Left lung (tissue), 10 donors: ENCODE results near the gene GBP2. TPM values are rescaled to one million over a fixed set of nuclear protein-coding genes. Genes with fewer than 3 reads are reported as not detected.

Experiments used
- ATAC-seq: fragments of 200-7000 bp; cut with Tn5 transposase; one replicate; pipeline ENCODE4 v1.9.1; 2020; ENCODE audit warnings: moderate library complexity
- DNase-seq, 4 donors: peaks; one replicate each; pipeline ENCODE4 v3.0.0-alpha.2; 2013 to 2020
- H3K27ac ChIP-seq, 2 donors: fragments of 200-600 bp; sonication (generic) in 1 of 2; one replicate each; pipeline versions ENCODE4 v1.5.0 to v1.8.0; 2020 to 2021
- H3K27me3 ChIP-seq, 2 donors: fragments of 200-600 bp; sonication (generic) in 1 of 2; one replicate each; pipeline versions ENCODE4 v1.5.0 to v1.8.0; 2020 to 2021
- H3K36me3 ChIP-seq, 2 donors: fragments of 200-600 bp; sonication (generic) in 1 of 2; one replicate each; pipeline versions ENCODE4 v1.5.0 to v1.8.0; 2020 to 2021
- H3K4me1 ChIP-seq, 2 donors: fragments of 200-600 bp; one replicate each; pipeline ENCODE4 v1.8.0; 2021
- H3K4me3 ChIP-seq, 2 donors: fragments of 200-600 bp; sonication (generic) in 1 of 2; one replicate each; pipeline versions ENCODE4 v1.5.0 to v1.8.0; 2020 to 2021; ENCODE audit warnings: mild to moderate bottlenecking in 1 of 2
- H3K9me3 ChIP-seq, 2 donors: fragments of 200-600 bp; sonication (generic) in 1 of 2; one replicate each; pipeline versions ENCODE4 v1.5.0 to v1.8.0; 2020 to 2021
- intact Hi-C, 2 donors: fragments of 100-400 bp; cut with DNase I; formaldehyde crosslinking; loops; one replicate each; pipeline versions ENCODE4 v1.11.2 to v1.14.2; 2022
- polyA plus RNA-seq, 6 donors: library from polyadenylated mRNA; unstranded; fragments of 120-200 nt; gene quantifications; one replicate each; pipeline ENCODE4 v1.2.1, GENCODE V29; 2013; ENCODE audit not compliant: insufficient read length in 6 of 6
- total RNA-seq, 2 donors: library from RNA; stranded (reverse); fragmentation: NEBNext Ultra II Directional; extraction: Animal tissue kit (Norgen Biotek cat#: 25700); gene quantifications; one replicate each; pipeline ENCODE4 v1.2.1, GENCODE V29; 2021
- TF ChIP-seq, protein P1 (sequence below), 2 donors: fragments of 200-600 bp; sonication (generic) in 1 of 2; IDR thresholded peaks; one replicate each; pipeline versions ENCODE4 v1.5.0 to v1.8.0; 2021; ENCODE audit warnings: antibody characterized with exemption in 2 of 2
- donor health status: DM: no; HTN: yes; CAD: no.
- donor health status: DM: no; HTN: no; CAD: no.

GBP2 gene
- total and polyA plus RNA-seq, 8 donors = 2.8 to 67.2 (median 5.7) TPM

DNA sequence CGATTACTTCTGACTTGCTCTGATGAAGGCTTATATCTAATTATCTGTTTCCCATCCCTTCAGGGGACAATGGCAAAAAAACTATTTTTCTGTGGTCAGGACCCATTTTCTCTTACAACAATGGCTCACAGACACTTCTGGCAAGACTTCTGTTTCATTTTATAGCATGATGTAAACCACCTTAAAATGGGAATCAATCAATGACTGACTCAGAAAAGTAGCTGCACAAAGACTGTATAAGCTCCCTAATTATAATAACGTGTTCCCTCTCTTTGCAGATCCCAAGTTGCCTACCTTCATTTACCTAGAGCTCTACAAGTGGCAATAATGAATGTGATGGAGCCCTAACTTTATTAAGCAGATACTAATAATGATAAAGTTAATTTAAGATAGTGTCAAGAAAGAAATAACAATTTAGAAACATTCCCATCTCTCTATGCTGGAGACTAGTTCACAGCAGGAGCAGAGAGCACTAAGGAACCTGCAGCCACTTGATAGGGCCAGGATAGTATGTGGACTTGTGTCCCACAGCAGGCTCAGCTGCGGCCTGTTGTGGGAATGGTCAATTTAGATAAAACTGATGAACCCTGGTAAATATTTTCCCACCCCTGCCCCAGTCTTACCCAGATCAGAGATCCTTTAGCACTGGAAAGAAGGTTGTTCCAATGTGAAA lies 538 bp downstream of the GBP2 start:
- Histone ChIP-seq H3K27ac (peak overlapping the region; percentile 90 to 92), H3K9me3 (no peaks in the 10 kb centered on the region), H3K4me1 (peaks cover 15 to 78% of the 10 kb centered on the region in 2 donors), H3K27me3 (no peaks in the 10 kb centered on the region), H3K36me3 (peaks cover 0 to 17% of the 10 kb centered on the region in 2 donors), H3K4me3 (peak overlapping the region; percentile 27 to 68)
- TF ChIP-seq, protein P1, sequence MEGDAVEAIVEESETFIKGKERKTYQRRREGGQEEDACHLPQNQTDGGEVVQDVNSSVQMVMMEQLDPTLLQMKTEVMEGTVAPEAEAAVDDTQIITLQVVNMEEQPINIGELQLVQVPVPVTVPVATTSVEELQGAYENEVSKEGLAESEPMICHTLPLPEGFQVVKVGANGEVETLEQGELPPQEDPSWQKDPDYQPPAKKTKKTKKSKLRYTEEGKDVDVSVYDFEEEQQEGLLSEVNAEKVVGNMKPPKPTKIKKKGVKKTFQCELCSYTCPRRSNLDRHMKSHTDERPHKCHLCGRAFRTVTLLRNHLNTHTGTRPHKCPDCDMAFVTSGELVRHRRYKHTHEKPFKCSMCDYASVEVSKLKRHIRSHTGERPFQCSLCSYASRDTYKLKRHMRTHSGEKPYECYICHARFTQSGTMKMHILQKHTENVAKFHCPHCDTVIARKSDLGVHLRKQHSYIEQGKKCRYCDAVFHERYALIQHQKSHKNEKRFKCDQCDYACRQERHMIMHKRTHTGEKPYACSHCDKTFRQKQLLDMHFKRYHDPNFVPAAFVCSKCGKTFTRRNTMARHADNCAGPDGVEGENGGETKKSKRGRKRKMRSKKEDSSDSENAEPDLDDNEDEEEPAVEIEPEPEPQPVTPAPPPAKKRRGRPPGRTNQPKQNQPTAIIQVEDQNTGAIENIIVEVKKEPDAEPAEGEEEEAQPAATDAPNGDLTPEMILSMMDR (IDR thresholded peaks at IDR 0.05) = no peak
- intact Hi-C loops = no loop called here
- ATAC-seq (peak; percentile 72), DNase-seq (peak in 1 of 4 donors; percentile 32)

DNA sequence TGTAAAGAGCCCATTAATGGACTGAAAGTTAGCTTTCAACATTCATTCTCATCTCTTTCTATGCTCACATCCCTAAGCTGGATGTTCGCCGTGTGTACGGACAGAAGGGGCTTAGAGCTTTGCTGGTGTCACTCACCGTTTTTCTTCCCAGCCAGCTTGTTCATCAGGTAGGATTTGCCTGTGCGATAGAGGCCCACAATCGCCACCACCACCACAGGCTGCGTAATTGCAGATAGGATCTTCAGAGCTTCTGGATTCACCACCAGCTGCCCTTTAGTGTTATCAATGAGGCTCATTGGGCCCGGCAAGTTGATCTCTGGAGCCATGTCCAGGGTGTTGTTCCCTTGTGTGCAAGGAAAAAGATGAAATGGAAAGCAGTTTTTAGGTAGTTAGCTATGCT lies 4.3 kb downstream of the GBP2 start:
- intact Hi-C loops = no loop called here
- no peak for DNase-seq
- no peak overlapping the region for H3K4me3 ChIP-seq
- peaks cover 5 to 48% of the 10 kb centered on the region in 2 donors for H3K4me1 ChIP-seq
- no peaks in the 10 kb centered on the region for H3K9me3 ChIP-seq
- H3K27me3 ChIP-seq = no peaks in the 10 kb centered on the region
- TF ChIP-seq, protein P1 (IDR thresholded peaks at IDR 0.05) = no peak
- no peak overlapping the region for H3K27ac ChIP-seq
- no peak for ATAC-seq
- H3K36me3 ChIP-seq = peaks cover 0 to 54% of the 10 kb centered on the region in 2 donors

DNA sequence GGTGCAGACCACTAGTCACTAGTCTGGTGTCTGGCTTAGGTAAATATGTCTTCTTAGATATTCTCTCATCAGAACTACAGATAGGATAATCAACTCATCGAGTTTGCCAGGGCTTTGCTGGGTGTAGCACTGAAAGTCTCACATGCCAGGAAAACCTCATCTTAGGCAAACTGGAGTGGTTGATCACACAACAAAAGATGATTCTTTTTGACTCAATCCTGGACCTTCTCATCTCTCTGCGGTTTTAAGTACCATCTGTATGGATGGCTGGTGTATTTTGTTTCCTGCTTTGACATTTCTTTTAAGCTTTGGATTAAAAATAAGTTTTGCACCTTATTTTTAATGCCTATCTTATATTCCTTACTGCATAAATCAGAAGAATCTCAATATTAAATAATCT lies 11.3 kb downstream of the GBP2 start:
- Histone ChIP-seq H3K27ac (no peak overlapping the region), H3K36me3 (peaks cover 0 to 100% of the 10 kb centered on the region in 2 donors), H3K9me3 (no peaks in the 10 kb centered on the region), H3K4me3 (no peak overlapping the region), H3K27me3 (no peaks in the 10 kb centered on the region), H3K4me1 (no peaks in the 10 kb centered on the region)
- intact Hi-C loops = no loop called here
- DNase-seq = no peak
- ATAC-seq = no peak
- TF ChIP-seq, protein P1 (IDR thresholded peaks at IDR 0.05) = no peak

DNA sequence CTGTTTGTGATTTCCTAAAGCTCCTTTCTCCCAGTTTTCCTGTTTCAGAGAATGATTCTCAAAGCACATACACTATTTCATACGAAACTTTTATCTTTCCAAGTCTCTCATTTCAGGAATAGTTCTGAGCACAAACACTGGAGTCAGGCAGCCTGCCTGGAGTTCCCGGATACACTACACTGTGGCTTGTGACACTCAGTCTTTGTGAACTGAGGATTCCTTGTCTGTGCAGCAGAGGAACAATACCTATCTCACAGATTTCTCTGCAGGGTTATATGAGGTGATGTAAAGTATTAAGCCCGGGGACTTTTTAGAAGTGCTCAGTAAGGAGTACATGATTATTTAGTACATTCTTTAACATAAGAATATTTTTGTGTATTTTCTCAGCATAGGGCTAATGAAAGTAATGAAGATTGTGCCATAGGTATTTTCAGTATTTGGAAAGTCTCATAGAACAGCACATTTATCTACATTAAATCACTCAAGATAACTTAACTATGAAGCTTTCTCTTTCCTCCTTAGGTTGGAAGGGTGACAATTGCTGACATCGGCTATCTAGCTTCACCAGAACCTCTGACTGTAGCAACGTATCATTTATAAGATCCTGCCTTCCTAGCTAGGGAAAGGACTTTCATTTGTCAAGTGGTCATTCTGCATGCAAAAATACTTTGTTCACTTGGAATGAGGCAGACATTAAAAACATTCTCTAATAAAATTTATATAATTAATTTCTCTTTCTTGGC lies 12.9 kb downstream of the GBP2 start:
- ATAC-seq (no peak), DNase-seq (no peak)
- intact Hi-C loops = no loop called here
- no peak overlapping the region for H3K4me3 ChIP-seq
- H3K27me3 ChIP-seq = no peaks in the 10 kb centered on the region
- H3K27ac ChIP-seq = no peak overlapping the region
- no peaks in the 10 kb centered on the region for H3K4me1 ChIP-seq
- H3K9me3 ChIP-seq = no peaks in the 10 kb centered on the region
- TF ChIP-seq, protein P1 (IDR thresholded peaks at IDR 0.05) = no peak
- peaks cover 0 to 100% of the 10 kb centered on the region in 2 donors for H3K36me3 ChIP-seq

DNA sequence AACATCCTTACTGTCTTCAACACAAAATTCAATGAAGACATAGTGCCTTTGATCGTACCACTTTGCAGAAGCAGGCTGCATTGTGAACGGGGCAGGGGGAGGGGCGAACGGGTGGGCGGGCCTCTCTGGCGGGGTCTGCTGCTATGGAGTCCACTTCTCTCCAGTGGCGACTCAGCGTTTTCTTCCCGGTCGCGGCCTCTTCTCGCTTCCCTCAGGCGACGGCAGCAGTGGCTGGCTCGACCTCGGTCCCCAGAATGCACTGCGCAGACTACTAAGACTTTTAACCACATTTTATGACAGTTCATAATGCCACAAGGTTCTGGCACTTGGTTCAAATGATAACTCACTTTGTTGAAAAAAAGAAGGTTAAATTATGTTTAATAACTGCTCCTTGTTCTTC lies 21.2 kb downstream of the GBP2 start:
- ATAC-seq (no peak), DNase-seq (peak in 1 of 4 donors; percentile 65)
- Histone ChIP-seq H3K27ac (no peak overlapping the region), H3K4me3 (no peak overlapping the region), H3K36me3 (peaks cover 0 to 59% of the 10 kb centered on the region in 2 donors), H3K9me3 (no peaks in the 10 kb centered on the region), H3K27me3 (no peaks in the 10 kb centered on the region), H3K4me1 (no peaks in the 10 kb centered on the region)
- TF ChIP-seq, protein P1 (IDR thresholded peaks at IDR 0.05) = no peak
- intact Hi-C loops = no loop called here
